ENCODE measurements around the gene ITPR1.

- TF ChIP-seq ZNF175 (tag by site-specific recombination; IDR thresholded peaks at IDR 0.05) (no peak), CTCF (tag by site-specific recombination; IDR thresholded peaks at IDR 0.05) (no peak), ZNF707 (tag by site-specific recombination; IDR thresholded peaks at IDR 0.05) (no peak), KLF16 (tag by site-specific recombination; IDR thresholded peaks at IDR 0.05) (no peak), SP7 (tag by site-specific recombination; IDR thresholded peaks at IDR 0.05) (no peak), WT1 (tag by site-specific recombination; IDR thresholded peaks at IDR 0.05) (no peak), TRIM28 (IDR thresholded peaks at IDR 0.05; ENCODE audit: borderline replicate concordance, low read length) (no peak), YY1 (tag by site-specific recombination; IDR thresholded peaks at IDR 0.05) (no peak), MZF1 (tag by site-specific recombination; IDR thresholded peaks at IDR 0.05; ENCODE audit: borderline replicate concordance) (no peak), ZNF660 (tag by site-specific recombination; IDR thresholded peaks at IDR 0.05) (no peak)
These were observed 120.9 kb downstream of the ITPR1 start for GRCh38 chr3:4614070-4614469.

Measured in HEK293 (cell line).